Stimulated activated CD4-positive, alpha-beta T cell treated with anti-CD3 and anti-CD28 coated beads, Interleukin-15, amount 100 ng/mL, for 24 hours (primary cell): ENCODE measurements around the gene HOXA11.

Experiments
- DNase-seq: peaks from one replicate; pipeline ENCODE4 v3.0.0-alpha.2; 2020

HOXA11 gene

GRCh38 chr7:27144781-27145164, 40.3 kb downstream of the HOXA11 start:
- DNase-seq: no peak

DNA sequence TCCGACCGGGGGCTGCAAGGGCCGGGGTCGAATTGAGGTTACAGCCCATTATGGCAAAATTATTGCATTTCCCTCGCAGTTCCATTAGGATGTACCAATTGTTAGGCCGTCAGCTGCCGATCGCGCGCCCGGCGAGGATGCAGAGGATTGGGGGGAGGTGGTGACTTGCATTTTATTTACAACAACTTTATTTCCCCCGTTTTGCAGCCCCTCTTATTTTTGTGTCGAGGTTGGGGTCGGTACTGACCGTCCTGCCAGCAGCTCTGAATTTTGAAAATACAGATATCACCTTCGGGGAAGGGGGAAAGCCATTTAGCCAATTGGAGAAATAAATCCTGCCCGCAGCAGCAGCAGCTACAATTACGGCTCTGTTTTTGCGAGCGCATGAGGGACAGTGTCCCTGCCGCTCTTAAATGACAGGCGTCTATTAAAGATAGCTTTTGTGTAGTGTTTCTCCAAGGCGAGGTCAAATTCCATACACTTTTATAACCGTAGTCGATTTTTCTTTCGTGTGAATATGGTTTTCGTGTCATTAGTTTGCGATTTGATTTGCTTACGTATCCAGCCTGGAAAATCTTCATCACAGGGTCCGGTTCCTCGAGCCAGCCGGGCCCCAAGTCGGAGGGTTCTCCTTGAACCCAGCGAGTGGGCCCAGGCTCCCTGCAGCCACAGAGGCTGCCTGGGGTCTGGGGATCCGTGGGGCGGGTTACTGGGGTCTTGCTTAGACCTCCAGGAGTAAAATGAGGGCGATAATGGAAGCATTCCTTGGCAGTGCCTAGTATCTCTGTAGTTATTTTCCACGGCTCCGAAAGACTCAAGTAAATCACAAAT, 40.9 kb downstream of the HOXA11 start:
- no peak for DNase-seq

- DNase-seq: no peak
Measured at GRCh38 chr7:27143023-27143949, 41.7 kb downstream of the HOXA11 start, which contains the start of gene HOXA5. Gene HOXA5, minus strand, starts transcription at chr7:27143681. Its CDS starts 74 bp downstream, at chr7:27143607.

DNA sequence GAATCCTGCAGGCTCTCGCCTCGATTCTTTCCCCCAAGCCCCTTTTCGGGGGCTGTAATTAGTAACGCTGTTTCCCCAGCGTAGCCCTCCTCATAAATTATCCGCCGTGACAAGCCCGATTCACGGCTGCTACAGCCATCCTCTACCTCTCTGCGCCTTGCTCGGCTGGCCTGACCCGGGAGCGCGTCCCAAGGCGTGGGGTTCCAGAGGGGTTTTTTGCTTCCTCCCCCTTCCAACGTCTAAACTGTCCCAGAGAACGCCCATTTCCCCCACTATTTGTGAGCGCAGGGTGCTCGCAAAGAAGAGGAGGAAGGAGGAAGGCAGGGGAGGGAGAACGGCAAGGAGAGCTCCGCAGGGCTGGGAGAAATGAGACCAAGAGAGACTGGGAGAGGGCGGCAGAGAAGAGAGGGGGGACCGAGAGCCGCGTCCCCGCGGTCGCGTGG, 42.4 kb downstream of the HOXA11 start:
- DNase-seq: no peak

GRCh38 chr7:27141923-27142579, 43.0 kb downstream of the HOXA11 start:
- no peak for DNase-seq

- DNase-seq: no peak
Measured at GRCh38 chr7:27141137-27141922, 43.7 kb downstream of the HOXA11 start.

GRCh38 chr7:27140126-27140857, 44.7 kb downstream of the HOXA11 start:
- no peak for DNase-seq

DNA sequence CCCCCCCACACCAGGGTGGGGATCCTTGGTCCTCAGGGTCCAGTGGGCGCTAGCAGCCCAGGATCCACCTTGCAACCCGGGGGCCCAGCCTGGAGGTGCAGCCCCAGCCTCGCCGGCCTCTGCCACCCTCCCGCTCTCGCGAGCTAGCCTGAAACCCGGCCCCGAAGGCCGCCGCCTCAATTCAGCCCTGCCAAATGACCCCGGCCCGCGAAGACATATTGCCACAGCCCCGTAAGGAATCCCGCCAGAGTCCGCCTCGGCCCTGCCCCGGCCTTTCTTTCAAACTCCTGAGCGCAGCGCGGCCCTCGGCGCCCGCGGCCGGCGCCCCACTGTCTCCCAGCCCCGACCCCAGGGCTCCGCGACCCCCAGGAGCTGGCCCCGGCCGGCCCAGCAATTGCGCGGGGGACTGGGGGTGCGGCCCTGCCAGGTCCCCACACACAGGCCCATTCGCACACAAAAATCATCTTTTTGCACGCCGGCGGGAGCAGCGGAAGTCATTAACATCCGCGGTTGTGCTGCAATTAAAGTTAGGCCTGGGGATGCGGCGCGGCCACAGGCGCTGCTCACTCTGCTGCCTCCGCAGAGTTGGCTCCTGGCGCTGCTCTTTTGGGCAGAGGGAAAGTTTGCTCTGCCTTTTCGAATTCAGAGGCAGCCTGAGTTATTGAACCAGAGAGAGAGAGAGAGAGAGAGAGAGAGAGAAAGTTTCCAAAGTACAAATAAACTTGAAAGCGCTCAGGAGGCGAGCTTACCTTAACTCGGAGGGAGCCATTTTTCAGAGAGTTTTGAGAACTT, 45.5 kb downstream of the HOXA11 start:
- DNase-seq: no peak

GRCh38 chr7:27138985-27139333, 46.1 kb downstream of the HOXA11 start:
- DNase-seq: no peak

GRCh38 chr7:27138472-27138871, 46.6 kb downstream of the HOXA11 start:
- no peak for DNase-seq

GRCh38 chr7:27137640-27138315, 47.3 kb downstream of the HOXA11 start:
- DNase-seq: no peak

DNA sequence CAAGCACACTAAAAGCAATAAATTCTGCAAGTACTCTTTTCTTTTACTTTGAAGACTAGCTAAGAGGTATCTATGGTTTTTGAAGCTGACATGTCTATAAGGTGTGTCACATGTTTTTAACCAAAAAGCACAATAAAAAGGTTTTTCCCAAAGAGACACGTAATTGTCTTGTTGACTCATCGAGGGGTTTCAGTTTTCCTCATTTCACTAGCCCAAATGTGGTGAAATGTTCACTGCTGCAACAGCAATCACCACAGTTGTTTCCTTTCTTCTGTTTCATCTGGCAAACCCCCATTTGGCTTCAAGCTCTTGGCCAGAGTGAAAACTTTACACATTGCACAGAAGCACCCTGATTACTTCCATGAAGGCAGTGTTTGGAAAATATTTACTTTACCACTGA, 50.6 kb downstream of the HOXA11 start:
- DNase-seq: no peak

DNA sequence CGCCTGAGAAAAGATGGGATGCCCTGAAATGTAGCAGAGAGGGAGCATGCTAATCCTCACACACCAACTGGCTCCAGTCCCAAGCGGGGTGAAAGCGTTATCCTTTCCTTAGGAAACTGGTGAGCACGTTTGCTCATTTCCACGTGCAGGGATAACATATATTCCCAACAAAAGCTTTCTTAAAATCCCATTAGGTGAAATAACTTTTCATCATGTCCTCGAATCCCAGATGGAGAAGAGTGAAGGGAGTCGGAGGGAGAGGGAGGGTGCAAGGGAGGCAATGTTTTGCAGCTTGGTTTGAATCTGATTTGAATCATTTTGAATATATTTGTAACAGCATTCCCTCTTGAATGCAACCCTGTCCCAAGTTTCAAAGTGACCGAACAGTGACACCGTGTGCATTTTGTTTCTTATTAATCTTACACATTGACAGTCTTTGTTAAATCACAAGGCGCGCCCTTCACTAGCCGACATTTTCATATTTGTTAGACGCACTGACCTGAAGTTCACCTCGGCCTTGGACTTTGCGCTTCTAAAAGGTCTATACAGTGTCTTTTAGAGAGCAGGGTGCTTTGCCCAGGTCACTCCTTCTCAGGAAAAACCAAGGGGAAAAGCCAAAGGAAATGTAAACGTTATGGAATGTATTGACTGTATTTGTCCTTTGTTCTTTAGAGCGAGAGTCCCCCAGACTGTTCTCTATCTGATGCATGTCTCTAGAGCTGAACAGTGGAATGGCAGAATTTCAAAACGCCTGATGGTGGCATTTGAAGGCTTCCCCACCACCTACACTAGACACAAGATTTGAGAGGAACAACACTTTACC, 51.4 kb downstream of the HOXA11 start:
- no peak for DNase-seq

DNA sequence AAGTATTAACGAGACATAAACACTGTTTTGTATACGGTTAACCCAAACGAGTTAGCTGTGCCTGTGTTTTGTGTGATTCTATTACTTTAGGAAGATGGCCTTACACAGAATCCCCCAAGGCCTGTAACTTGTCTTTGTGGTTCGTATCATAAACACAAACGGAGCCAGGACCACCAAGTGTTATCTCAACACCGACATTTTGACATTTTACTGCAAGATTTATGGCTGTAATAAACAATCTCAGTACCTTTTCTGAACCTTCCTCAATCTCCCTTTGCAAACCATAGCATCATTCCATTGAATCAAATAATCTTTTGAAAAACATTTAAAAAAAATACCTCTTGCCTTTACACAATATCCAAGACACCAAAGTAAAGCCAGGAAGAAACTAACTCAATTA, 52.1 kb downstream of the HOXA11 start:
- no peak for DNase-seq

- DNase-seq: no peak
Measured at GRCh38 chr7:27132214-27132613, 52.8 kb downstream of the HOXA11 start.

- no peak for DNase-seq
Measured at GRCh38 chr7:27131390-27131819, 53.6 kb downstream of the HOXA11 start.
